ENCODE measurements around the gene DPCD.

DPCD gene

GRCh38 chr10:101614663-101615524, 26.8 kb downstream of the DPCD start:
- DNase-seq = no peak
- TF ChIP-seq POLR2A (IDR thresholded peaks at IDR 0.05; ENCODE audit: low read length) (no peak), GATA1 (IDR thresholded peaks at IDR 0.05; ENCODE audit: low read depth, low read length) (no peak)

DNA sequence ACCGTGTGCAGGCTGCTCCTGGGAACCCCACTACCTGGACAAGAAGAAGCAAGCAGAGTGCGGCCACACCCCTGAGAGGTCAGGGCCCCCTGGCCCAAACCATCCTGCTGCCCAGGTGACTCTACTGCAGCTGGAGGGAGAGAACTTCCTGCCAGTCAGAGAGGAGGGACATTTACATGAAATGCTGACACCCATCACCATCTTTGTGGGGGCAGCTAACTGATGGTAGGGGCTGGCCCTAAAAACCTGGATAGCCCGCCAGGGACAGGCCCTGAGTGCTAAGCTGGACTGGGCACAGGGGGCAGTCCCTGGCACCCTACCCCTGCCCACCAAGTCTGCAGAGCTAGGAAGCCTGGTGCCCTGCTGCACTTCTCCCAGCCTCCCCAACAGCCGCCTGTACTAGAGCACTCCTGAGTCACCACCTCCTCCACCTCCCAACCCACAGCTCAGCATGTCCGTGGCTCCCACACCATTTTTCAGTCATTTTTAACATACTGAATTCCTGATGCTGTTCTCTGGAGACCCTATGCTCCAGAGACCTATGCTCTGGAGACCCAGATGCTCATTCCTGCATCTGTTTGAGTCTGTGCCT, 27.5 kb downstream of the DPCD start:
- TF ChIP-seq GATA1 (IDR thresholded peaks at IDR 0.05; ENCODE audit: low read depth, low read length) (no peak), POLR2A (IDR thresholded peaks at IDR 0.05; ENCODE audit: low read length) (no peak)
- DNase-seq = no peak

GRCh38 chr10:101616415-101617101, 28.4 kb downstream of the DPCD start:
- no peak for DNase-seq
- TF ChIP-seq POLR2A (IDR thresholded peaks at IDR 0.05; ENCODE audit: low read length) = no peak
- no peak for TF ChIP-seq GATA1 (IDR thresholded peaks at IDR 0.05; ENCODE audit: low read depth, low read length)

DNA sequence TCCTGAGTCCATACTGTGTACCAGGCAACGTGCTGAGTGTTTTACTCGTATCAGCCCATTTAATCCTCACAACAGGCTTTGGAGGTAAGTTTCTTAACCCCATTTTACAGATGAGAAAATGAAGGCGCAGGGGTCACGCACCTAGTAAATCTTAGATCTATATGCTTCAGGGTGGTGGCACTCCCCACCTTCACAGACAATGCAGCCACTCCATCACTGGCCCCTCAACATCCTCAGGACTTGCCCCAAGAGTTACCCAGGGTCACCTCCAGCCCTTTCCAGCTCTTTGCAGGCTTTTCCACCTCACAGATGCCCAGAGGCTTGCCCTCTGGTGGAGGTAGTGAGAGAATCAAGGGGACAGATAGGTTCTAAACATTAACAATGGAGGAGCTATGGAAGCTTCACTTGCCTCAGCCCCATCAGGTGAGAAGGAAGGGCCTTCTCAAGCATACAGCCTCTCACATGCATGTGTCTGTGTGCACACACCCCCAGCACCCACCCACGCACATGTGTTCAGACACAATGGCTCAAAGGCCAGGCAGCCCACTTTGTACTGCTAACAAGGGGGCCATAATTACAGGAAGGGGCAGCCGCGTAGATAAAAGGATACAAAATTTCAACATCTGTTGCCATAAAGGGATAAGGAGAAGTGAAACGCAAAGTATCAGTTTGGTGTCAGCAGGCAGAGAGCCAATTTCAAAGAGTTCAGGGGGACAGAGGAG, 29.1 kb downstream of the DPCD start:
- no peak for DNase-seq

GRCh38 chr10:101617824-101618568, 29.9 kb downstream of the DPCD start:
- no peak for DNase-seq
- no peak for TF ChIP-seq GATA1 (IDR thresholded peaks at IDR 0.05; ENCODE audit: low read depth, low read length)
- no peak for TF ChIP-seq POLR2A (IDR thresholded peaks at IDR 0.05; ENCODE audit: low read length)

More for the DNA sequence above, 29.1 kb downstream of the DPCD start:
- TF ChIP-seq POLR2A (IDR thresholded peaks at IDR 0.05; ENCODE audit: low read length) = no peak
- no peak for TF ChIP-seq GATA1 (IDR thresholded peaks at IDR 0.05; ENCODE audit: low read depth, low read length)

DNA sequence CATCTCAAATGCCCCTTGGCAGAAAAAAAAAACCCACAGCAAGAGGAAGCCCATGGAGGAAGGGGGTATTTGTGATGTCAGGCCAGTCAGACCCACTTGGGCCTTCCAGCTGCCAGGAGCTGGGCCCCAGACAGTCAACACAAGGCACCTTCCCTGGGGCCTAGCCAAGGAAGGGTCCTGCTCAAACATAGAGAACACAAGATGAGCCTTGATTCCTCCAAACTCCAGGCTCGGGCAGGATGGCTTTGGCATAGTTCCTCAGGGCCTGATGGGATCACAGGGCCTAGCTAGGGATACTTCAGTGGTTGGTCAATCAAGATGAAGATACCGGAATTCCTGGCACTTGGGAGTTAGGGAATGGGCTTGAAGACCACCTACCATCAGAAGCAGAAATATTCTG, 30.8 kb downstream of the DPCD start:
- no peak for TF ChIP-seq GATA1 (IDR thresholded peaks at IDR 0.05; ENCODE audit: low read depth, low read length)
- TF ChIP-seq POLR2A (IDR thresholded peaks at IDR 0.05; ENCODE audit: low read length) = no peak
- DNase-seq = no peak

GRCh38 chr10:101619983-101620382, 31.9 kb downstream of the DPCD start:
- no peak for TF ChIP-seq POLR2A (IDR thresholded peaks at IDR 0.05; ENCODE audit: low read length)
- no peak for DNase-seq

DNA sequence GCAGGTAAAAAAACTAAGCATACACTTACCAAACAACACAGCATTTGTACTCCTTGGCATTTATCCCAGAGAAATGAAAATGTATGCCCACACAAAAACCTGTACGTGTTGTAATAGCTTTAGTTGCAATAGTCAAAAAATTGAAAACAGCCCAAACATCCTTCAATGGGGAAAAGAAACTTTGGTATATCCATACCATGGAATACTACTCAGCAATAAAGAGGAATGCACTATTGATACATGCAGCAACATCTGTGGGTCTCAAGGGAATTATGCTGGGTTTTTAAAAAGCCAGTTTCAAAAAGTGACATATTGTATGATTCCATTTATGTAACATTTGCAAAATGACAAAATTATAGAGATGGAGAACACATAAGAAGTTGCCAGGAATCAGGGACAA, 35.4 kb downstream of the DPCD start:
- DNase-seq = no peak
- TF ChIP-seq GATA1 (IDR thresholded peaks at IDR 0.05; ENCODE audit: low read depth, low read length) (no peak), POLR2A (IDR thresholded peaks at IDR 0.05; ENCODE audit: low read length) (no peak)

GRCh38 chr10:101624526-101625102, 36.5 kb downstream of the DPCD start:
- DNase-seq = no peak
- TF ChIP-seq GATA1 (IDR thresholded peaks at IDR 0.05; ENCODE audit: low read depth, low read length) = no peak
- no peak for TF ChIP-seq POLR2A (IDR thresholded peaks at IDR 0.05; ENCODE audit: low read length)

GRCh38 chr10:101625821-101626412, 37.8 kb downstream of the DPCD start:
- no peak for DNase-seq
- no peak for TF ChIP-seq GATA1 (IDR thresholded peaks at IDR 0.05; ENCODE audit: low read depth, low read length)
- TF ChIP-seq POLR2A (IDR thresholded peaks at IDR 0.05; ENCODE audit: low read length) = no peak

DNA sequence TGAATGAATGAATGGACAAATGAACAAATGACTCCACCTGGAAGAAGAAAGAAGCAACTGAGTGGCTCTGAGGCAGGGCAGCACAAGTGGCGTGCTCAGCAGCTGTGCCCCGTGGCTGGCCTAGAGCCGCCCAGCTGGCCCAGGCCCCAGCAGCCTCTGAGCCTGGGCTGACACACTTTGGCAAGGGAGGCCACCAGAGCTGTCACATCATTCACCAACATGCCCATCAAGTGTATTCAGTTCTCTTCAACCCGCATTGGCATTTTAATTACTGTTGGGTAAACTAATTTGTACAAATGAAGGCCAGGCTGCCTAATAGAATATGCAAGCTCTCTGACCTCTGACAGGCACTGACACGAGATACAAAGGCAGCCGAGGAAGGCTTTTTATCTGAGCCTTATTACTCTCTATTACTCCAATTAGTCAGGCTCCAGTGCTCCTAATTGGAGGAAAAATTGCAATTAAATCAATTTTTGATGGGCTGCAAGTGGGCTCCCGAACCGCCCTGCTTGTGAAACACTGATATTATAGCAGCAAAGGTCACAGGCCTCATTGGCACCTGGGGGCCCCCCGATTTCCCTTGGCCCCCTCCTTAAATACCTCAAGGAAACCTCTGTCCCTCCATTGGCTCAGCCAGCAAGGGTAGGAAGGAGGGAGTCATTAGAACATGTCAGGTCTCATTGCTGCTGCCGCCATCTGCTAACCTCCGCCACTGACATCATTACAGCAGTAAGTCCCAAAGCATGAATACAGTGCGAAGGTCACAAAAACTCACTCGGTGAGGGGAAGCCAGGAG, 41.9 kb downstream of the DPCD start:
- DNase-seq = no peak
- TF ChIP-seq POLR2A (IDR thresholded peaks at IDR 0.05; ENCODE audit: low read length) = no peak
- TF ChIP-seq GATA1 (IDR thresholded peaks at IDR 0.05; ENCODE audit: low read depth, low read length) = no peak

DNA sequence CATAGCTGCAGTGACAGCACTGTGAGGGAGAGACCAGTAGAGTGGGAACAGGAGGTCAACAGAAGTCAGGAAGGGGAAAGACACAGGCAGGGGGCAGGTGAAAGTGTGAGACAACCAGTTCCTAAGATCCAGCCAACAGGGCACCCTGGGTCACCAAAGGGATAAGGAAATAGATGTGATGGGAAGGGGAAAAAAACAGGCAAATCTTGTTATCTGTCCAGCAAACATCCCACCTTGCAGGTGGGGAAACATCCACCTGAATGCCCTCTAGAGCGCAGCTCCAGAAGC, 42.5 kb downstream of the DPCD start:
- DNase-seq = no peak
- TF ChIP-seq GATA1 (IDR thresholded peaks at IDR 0.05; ENCODE audit: low read depth, low read length) (no peak), POLR2A (IDR thresholded peaks at IDR 0.05; ENCODE audit: low read length) (no peak)
